SU-DHL-6 (cell line): ENCODE results near the gene ASPDH.

Experiments
- EZH2phosphoT487 ChIP-seq: fragments of 200-600 bp; sonication (generic), shearing (Covaris generic); conservative IDR thresholded peaks from 2 replicates; pipeline ENCODE4 v1.6.1; 2018; ENCODE audit warnings: mild to moderate bottlenecking, antibody characterized with exemption, low read length, moderate library complexity, mixed read lengths
- TF ChIP-seq, protein P1 (sequence below): fragments of 200-600 bp; sonication (generic); IDR thresholded peaks from one replicate; pipeline ENCODE4 v1.5.1; 2017; ENCODE audit warnings: antibody characterized with exemption, mild to moderate bottlenecking, low read length, moderate library complexity; ENCODE audit not compliant: insufficient read depth, poor library complexity, severe bottlenecking

- TF ChIP-seq, protein P1, sequence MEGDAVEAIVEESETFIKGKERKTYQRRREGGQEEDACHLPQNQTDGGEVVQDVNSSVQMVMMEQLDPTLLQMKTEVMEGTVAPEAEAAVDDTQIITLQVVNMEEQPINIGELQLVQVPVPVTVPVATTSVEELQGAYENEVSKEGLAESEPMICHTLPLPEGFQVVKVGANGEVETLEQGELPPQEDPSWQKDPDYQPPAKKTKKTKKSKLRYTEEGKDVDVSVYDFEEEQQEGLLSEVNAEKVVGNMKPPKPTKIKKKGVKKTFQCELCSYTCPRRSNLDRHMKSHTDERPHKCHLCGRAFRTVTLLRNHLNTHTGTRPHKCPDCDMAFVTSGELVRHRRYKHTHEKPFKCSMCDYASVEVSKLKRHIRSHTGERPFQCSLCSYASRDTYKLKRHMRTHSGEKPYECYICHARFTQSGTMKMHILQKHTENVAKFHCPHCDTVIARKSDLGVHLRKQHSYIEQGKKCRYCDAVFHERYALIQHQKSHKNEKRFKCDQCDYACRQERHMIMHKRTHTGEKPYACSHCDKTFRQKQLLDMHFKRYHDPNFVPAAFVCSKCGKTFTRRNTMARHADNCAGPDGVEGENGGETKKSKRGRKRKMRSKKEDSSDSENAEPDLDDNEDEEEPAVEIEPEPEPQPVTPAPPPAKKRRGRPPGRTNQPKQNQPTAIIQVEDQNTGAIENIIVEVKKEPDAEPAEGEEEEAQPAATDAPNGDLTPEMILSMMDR: no peak
- no peak for TF ChIP-seq EZH2phosphoT487
Measured at GRCh38 chr19:50501568-50502475, 11.9 kb downstream of the ASPDH start.
